SW480 (cell line): Measurements from ENCODE around the gene KLHL5.
"Not testable (repeated sequence)": the region's sequence is repeated elsewhere in the genome, so short reads cannot be mapped to it uniquely, and the experiment has no call there.

Experiments used
- DNase-seq: peaks from one replicate; pipeline ENCODE4 v3.0.0-alpha.2; 2016; ENCODE audit warnings: low spot score

Gene KLHL5

DNA sequence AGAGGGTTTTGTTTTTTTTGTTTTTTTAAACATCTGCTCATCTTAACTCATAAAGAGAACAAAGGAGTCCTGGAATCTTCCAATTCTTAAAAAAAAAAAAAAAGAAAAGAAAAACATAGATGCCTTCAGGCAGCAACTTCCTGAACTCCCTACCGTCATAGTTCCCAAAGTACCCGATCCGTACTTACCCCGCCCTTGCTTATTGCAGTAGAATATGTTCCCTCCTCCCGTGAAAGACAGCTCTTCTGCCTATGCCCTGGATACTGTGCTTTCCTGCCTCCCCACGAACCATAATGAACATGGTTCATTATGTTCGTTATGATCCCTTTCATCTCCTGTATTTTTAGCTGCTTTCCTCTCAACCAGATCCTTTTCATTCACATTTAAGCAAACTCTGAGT, 40.3 kb downstream of the KLHL5 start:
- no peak for DNase-seq

DNA sequence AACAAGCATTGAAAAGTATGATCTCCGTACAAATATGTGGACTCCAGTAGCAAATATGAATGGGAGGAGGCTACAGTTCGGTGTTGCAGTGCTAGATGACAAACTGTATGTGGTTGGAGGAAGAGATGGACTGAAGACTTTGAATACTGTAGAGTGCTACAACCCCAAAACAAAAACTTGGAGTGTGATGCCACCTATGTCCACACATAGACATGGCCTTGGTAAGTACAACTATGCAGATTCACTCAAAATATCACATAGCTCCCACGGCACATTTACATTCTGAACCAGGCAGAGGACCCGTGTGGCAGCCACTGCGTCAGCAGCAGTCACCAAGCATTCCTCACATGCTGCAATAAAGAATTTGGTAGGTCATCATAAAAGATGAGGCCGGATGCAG, 41.3 kb downstream of the KLHL5 start:
- no peak for DNase-seq

DNA sequence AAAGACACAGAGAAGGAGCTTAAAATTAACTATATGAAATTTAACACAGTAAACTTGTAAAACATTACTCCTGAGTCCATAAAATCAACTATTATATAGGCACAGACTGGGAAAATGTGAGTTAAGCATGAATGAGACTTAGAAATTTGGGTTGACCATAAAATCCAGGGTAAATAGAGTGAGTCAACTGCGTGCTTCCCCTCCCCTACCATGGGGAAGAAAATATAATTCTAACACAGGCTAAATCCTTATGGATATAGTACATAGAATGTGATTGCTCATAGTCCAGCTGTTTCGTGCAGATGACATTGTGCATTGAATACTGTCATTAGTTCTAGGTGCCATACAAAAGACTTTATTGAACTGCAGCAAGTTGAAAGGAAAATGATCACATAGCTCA, 42.2 kb downstream of the KLHL5 start:
- DNase-seq, result no peak

DNA sequence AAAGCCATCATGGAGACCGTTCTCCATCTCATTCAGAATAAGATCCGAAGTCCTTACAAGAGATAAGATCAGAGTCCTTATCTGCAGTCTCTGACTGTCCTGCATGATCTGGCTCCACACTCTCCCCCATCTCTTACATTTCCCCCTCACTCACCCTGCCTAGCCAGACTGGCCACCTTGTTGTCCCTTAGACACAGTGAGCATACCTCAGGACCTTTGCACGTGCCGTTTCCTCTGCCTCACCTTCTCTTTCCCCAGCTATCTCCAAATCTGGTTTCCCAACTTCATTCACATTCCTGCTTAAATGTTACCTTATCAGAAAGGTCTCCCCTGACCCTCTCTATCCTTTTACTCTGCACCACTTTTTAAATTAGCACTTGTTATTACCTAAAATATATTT, 44.0 kb downstream of the KLHL5 start:
- no peak for DNase-seq

DNA sequence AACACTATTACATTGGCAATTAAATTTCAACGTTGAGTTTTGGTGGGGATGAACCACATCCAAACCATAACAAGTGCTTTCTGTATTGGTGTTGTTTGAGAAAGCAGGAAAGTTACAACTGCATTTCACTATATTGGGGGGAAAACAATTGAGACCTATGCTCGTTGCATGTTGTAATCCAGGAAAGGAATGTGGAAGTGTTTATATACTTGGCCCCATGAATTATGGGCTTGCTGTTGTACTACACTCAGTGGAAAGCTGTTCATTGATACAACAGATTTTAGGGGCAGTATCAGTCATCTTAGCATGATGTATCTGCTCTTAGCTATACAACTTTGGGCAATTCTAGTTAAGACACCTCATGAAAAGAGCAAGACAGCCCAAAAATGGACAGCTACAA, 52.4 kb downstream of the KLHL5 start:
- no peak for DNase-seq

DNA sequence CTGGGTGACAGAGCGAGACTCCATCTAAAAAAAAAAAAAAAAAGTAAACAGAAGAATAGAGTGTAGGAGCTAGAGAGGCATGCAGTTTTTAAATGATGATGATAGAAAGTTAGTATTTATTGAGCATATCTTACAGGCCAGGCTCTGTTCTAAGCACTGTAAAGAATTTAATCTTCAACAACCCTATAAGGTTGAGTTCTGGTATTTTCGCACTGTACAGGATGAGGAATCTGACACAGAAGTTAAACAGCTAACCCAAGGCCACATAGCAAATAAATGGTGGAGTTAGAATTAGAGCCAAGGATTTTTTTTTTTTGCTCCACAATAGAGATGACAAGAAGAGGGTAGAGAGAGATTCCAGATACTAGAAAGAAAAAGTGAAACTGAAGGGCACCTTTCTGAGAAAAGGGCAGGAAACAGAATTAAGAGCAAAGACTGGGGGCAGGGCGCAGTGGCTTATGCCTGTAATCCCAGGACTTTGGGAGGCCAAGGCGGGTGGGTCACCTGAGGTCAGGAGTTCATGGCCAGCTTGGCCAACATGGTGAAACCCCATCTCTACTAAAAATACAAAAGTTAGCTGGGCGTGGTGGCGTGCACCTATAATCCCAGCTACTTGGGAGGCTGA, 56.1 kb downstream of the KLHL5 start:
- no peak for DNase-seq

DNA sequence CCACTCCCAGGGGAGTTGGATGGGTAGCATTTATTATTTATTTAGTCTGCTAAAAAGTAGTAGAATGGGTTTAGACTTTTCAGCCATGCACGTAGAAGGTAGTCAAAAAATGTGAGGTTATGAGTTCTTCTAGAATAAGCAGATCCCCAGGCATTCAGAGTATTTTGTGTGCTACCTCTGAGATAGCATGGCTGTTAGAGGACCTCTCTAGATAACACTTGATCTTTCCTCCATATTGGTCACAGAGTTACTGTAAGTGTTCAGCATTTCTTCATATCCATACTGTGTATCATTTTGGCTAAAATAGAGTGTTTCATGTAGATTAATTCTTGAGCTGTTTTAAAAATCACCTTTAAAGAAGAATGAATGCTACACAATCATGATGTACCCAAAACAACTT, 58.4 kb downstream of the KLHL5 start:
- no peak for DNase-seq

DNA sequence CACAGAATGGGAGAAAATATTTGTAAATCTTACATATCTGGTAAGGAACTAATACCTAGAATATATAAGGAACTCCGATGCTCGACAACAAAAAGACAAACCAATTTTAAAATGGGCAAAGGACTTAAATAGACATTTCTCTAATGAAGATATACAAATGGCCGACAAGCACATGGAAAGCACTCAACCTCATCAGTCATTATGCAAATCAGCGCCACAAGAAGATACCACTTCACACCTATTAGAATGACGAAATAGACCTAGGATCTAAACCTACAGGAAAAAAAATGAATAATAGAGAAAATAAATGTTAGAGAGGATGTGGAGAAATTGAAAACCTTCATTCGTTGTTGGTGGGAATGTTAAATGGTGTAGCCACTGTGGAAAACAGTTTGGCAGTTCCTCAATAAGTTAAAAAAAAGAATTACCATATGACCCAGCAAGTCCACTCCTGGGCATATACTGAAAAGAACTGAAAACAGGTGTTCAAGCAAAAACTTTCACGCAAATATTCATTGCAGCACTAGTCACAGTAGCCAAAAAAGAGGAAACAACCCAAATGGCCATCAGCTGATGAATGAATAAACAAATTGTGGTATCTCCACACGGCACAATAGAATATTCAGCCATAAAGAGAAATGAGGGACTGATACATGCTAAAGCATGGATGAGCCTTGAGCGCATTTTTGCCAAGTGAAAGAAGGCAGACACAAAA, 63.0 kb downstream of the KLHL5 start:
- DNase-seq, result no peak

DNA sequence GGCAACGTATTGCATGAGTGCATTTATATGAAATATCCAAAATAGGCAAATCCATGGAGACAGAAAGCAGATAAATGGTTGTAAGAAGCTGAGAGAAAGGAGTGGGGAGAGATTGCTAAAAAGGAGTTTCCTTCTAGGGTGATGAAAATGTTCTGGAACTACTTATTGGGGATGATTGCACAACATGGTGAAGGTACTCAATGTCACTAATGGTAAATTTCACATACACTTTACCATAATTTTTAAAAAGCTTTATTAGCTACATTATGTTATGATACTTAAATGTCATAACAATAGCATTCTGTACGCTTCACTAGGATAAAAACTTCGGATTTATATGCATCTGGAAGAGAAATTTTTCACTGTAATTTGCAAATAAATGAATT, 63.6 kb downstream of the KLHL5 start:
- no peak for DNase-seq

DNA sequence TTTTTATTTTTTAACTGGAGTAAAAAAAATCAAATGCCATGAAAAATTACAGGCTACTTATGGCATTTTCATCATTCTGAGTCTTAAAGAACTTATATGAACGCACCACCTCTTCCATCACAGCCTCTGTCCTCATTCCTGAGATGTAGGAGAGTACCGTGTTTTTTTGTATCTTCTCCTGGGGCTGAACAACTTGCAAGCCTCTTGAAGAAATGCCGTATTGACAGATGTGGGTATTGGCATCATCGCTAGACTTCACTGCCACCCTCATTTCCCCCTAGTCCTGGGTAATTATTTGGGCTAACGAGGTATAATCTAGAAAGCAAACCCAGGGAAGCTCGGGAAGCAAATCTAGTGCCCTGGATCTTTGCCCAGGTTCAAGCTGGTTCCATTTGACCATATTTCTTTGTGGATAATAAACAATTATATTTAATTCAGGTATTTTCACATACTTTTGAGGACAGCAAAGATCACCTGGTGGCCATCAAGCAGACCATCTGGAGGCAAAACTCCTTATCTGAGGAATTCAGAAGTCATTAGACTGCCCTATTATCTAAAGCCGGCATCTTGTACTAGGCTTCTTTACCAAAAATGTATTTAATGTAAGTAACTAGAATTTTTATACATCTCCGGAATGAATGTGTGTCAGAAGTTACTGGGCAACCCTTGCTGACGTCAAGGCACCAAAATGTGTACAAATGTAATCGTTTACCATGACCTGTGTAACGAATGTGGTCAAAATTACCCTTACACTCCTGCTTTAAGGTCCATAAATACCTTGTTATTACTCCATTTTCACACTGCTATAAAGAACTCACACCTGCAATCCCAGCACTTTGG, 64.4 kb downstream of the KLHL5 start:
- no peak for DNase-seq

DNA sequence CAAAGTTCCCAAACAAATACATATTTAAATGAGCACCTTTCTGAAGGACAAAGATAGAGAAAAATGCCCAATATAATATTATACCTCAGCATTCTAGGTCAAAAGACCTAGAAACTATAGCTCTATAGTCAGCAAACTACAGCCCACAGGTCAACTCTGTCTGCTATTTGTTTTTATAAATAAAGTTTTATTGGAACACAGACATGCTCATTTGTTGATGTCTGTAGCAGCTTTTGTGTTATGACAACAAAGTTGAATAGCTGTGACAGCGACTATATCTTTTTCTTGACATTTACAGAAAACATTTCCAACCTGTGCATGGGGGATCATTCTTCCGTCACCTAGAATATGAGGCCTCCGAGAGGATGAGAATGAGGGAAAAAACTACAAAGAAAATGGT, 71.6 kb downstream of the KLHL5 start:
- DNase-seq, result no peak

DNA sequence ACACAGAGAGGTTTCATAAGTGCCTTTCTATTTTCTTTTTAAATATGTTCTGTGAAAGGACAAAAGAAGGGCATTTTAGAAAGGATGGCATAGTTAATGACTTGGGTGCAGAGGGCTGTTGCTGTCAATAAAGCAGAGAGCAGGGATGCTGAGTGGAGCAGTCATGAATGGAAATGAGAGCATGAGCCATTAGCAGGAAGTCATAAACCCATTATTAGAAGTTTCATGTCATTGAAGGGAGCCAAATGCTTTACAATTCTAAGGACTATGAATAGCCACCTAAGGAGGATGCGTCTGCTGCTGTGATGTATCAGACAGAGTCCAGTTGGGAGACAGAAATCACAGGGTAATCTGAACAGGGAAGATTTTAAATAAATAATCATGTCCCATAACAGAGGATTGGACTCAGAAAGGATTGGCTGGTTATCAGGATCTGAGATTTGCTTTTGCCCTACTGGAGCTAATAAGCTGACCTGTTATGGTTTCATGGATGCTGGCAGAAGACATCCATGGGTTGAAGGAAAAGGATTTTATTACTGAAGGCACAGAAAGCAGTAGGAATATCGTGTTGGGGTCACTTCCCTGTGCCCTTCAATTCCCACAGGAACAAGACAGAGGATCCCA, 72.8 kb downstream of the KLHL5 start:
- peak; percentile 11 for DNase-seq

DNA sequence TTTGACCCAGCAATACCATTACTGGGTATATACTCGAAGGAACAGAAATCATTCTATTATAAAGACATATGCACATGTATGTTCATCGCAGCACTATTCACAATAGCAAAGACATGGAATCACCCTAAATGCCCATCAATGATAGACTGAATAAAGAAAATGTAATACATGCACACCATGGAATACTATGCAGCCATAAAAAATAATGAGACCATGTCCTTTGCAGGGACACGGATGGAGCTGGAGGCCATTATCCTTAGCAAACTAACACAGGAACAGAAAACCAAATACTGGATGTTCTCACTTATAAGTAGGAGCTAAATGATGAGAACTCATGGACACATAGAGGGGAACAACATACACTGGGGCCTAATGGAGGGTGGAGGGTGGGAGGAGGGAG, 76.2 kb downstream of the KLHL5 start:
- DNase-seq, result not testable (repeated sequence)

DNA sequence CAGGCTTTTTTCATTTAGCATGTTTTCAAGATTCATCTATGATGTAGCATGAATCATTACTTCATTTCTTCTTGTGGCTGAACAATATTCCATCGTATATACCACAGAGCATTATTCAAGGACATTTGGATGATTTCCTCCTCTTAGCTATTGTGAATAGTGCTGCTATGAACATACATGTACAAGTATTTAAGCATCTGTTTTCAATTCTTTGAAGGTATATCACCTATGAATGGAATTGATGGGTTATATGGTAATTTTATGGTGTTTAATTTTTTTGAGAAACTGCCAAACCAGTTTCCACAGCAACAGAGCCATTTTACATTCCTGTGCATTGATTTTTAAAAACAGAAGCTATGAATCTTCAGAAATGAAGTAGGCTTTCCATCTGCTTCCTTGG, 84.2 kb downstream of the KLHL5 start:
- DNase-seq, result no peak

DNA sequence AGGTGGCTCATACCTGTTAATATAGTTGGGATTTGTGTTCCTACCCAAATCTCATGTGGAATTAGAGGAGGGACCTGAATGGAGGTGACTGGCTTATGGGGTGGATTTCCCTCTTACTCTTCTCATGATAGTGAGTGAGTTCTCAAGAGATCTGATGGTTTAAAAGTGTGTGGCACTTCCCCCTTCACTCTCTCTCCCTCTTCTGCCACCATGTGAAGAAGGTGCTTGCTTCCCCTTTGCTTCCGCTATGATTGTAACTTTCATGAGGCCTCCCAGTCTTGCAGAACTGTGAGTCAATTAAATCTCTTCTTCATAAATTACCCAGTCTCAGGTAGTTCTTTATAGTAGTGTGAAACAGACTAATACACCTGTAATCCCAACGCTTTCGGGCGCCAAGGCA, 92.0 kb downstream of the KLHL5 start:
- DNase-seq, result no peak

DNA sequence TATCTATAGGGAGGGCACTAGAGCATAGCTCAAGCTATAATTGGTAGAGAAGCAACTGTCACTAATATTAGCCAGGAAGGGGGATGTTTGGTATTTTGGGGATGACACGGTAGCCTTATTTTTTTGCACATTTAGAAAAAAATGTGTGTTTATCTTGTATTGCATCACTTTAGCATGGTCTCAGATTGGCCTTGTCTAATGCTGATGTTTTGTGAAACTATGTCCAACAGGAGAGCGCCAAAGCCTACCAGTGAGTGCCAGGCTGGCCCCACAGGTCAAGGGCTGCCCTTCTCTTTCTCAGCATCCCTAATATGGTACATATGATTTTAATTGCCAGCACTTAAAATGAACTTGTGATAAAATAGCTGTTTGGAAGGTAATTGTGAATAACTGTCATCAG, 95.5 kb downstream of the KLHL5 start:
- DNase-seq, result no peak

DNA sequence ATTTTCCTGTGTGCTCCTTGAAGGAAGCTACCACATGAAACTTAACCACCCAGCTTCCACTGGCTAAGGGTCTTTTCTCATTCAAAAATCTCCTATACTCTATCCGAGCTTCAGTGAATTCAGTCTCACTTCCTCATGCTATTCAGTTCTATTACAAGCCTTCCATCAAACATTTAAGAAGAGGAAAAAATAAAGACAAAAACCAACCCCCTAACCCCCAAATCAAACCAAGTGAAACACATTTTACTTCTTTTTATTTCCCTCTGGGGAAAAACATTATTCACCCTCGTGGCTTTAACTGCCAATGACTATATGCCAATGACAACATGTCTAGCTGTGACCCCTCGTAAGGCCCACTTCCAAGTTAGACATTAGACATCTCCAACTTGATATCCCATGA, 104.1 kb downstream of the KLHL5 start:
- DNase-seq, result no peak

DNA sequence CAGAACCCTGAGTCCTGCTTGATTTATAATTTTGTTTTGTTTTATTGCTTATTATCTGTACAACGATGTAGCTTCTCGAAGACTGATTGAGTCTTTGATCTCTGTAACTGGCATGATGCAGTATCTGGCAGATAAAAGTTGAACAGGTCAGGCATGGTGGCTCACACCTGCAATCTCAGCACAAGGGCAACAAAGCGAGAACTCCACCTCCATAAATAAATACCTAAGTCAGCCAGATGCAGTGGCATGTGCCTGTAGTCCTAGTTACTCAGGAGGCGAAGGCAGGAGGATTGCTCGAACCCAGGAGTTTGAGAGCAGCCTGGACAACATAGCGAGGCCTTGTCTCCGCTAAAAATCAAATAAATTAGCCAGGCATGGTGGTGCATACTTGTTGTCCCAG, 104.6 kb downstream of the KLHL5 start:
- DNase-seq, result no peak

DNA sequence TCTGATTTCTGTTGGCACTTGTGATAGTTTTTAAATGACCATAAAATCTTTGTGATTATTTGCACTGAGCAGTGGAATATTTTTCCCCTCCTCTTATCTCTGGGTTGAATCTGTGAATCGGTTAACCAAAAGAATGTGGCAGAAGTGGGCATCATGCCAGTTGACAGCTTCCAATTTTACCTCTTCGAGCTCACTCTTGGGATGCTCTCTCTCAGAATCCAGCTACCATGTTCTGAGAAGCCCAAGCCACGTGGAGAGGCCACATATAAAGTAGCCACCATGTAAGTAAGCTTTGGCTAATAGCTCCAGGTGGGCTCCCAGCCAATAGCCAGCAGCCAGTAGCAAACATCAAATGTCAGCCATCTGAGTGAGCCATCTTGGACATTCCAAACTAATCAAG, 107.4 kb downstream of the KLHL5 start:
- peak; percentile 8 for DNase-seq

DNA sequence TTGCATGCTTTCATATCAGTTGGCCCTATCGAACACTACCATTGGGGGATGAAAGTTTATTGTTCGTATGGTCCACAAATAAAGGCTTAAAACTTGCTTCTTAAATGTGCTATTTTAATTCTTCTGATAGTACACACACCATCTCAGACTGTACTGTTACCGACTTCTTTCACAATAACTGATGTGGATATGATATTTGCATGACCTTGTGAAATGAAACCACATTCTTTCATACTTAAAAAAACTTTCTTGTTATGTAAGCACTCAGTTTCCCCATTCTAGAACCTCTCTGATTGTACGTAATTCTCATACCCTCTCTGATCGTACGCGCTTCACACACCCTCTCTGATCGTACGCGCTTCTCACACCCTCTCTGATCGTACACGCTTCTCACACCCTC, 108.3 kb downstream of the KLHL5 start:
- no peak for DNase-seq
